ENCODE measurements around the gene ABCC8. TPM values are rescaled to one million over a fixed set of nuclear protein-coding genes. Genes with fewer than 3 reads are reported as not detected.
A peak's percentile ranks its signal among the peaks of the same experiment; 100 is the strongest.

ABCC8 gene
- total and polyA plus RNA-seq, 5 donors = 0.61 to 6.8 (median 3.7) TPM

DNA sequence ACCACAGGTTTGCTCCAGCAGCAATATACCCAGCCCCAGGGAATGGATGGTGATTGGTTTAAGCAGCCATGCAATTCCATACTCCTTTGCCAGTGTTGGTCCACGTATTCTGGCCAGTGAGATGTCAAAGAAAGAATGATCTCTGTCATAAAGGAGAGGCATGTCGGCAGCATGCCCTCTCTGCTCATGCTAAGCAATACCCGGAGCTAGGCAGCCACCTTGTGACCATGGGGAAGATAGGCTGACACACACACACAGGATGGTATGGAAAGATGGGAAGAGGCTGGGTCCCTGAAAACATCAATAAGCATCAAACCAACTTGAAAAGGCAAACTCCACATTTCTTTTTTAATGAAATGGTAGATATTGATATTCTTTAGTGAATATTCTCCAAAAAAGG, 5.1 kb downstream of the ABCC8 start:
- intact Hi-C loops (cut with DNase I) = no loop called here
- no peak overlapping the region for H3K27ac ChIP-seq (ENCODE audit: low read length)
- 80% methylated on average over 3 of the region's 3 CpGs for WGBS
- no peak for ATAC-seq
- no peaks in the 10 kb centered on the region for H3K27me3 ChIP-seq (ENCODE audit: control insufficient read depth, insufficient read depth)
- DNase-seq = no peak
- H3K9me3 ChIP-seq (ENCODE audit: control insufficient read depth, low read length) = no peaks in the 10 kb centered on the region
- H3K4me1 ChIP-seq (ENCODE audit: control insufficient read depth, insufficient read depth, low read length) = no peaks in the 10 kb centered on the region
- no peak overlapping the region for H3K4me3 ChIP-seq (ENCODE audit: low read length)

DNA sequence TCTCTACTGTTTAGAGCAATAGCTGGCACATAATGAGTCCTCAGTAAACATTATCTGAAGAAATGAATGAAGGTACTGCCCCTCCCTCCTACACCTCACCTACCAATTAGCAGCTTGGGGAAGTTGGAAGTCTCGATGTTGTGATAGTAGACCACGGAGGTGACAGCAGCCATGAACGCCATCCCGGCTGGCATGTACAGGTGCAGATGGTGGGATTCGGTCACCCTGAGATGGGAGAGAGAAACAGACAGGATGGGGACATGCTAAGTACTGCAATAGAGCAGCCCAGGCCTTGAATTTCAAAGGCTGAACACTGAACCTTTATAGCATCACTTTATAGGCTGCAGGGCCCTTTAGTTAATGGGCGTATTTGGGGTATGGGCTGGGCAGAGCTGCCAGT, 6.6 kb downstream of the ABCC8 start:
- no peak for ATAC-seq
- no peak overlapping the region for H3K4me3 ChIP-seq (ENCODE audit: low read length)
- intact Hi-C loops (cut with DNase I) = no loop called here
- no peaks in the 10 kb centered on the region for H3K9me3 ChIP-seq (ENCODE audit: control insufficient read depth, low read length)
- no peaks in the 10 kb centered on the region for H3K4me1 ChIP-seq (ENCODE audit: control insufficient read depth, insufficient read depth, low read length)
- H3K27ac ChIP-seq (ENCODE audit: low read length) = no peak overlapping the region
- no peak for DNase-seq
- WGBS = 92% methylated on average over 6 of the region's 6 CpGs
- no peaks in the 10 kb centered on the region for H3K27me3 ChIP-seq (ENCODE audit: control insufficient read depth, insufficient read depth)

GRCh38 chr11:17468122-17468521, 8.5 kb downstream of the ABCC8 start:
- intact Hi-C loops (cut with DNase I) = no loop called here

GRCh38 chr11:17463546-17464174, 13.0 kb downstream of the ABCC8 start:
- H3K27me3 ChIP-seq (ENCODE audit: control insufficient read depth, insufficient read depth) = no peaks in the 10 kb centered on the region
- intact Hi-C loops (cut with DNase I) = no loop called here
- no peak overlapping the region for H3K4me3 ChIP-seq (ENCODE audit: low read length)
- no peaks in the 10 kb centered on the region for H3K4me1 ChIP-seq (ENCODE audit: control insufficient read depth, insufficient read depth, low read length)
- ATAC-seq (no peak), DNase-seq (no peak)
- 80% methylated on average over 11 of the region's 11 CpGs for WGBS
- H3K9me3 ChIP-seq (ENCODE audit: control insufficient read depth, low read length) = no peaks in the 10 kb centered on the region
- no peak overlapping the region for H3K27ac ChIP-seq (ENCODE audit: low read length)

More at GRCh38 chr11:17468122-17468521, 8.5 kb downstream of the ABCC8 start:
- Histone ChIP-seq H3K27me3 (ENCODE audit: control insufficient read depth, insufficient read depth) (no peaks in the 10 kb centered on the region), H3K27ac (ENCODE audit: low read length) (no peak overlapping the region), H3K4me1 (ENCODE audit: control insufficient read depth, insufficient read depth, low read length) (no peaks in the 10 kb centered on the region), H3K4me3 (ENCODE audit: low read length) (no peak overlapping the region), H3K9me3 (ENCODE audit: control insufficient read depth, low read length) (no peaks in the 10 kb centered on the region)
- DNase-seq (no peak), ATAC-seq (peak in 1 of 2 donors; percentile 46)
- WGBS = 91% methylated on average over 4 of the region's 4 CpGs

GRCh38 chr11:17462940-17463339, 13.7 kb downstream of the ABCC8 start:
- Histone ChIP-seq H3K4me1 (ENCODE audit: control insufficient read depth, insufficient read depth, low read length) (no peaks in the 10 kb centered on the region), H3K27ac (ENCODE audit: low read length) (no peak overlapping the region), H3K27me3 (ENCODE audit: control insufficient read depth, insufficient read depth) (no peaks in the 10 kb centered on the region), H3K4me3 (ENCODE audit: low read length) (no peak overlapping the region), H3K9me3 (ENCODE audit: control insufficient read depth, low read length) (no peaks in the 10 kb centered on the region)
- DNase-seq (no peak), ATAC-seq (no peak)
- intact Hi-C loops (cut with DNase I) = no loop called here
- 66% methylated on average over 13 of the region's 13 CpGs for WGBS

- no peaks in the 10 kb centered on the region for H3K27me3 ChIP-seq (ENCODE audit: control insufficient read depth, insufficient read depth)
- intact Hi-C loops (cut with DNase I) = no loop called here
- no peaks in the 10 kb centered on the region for H3K4me1 ChIP-seq (ENCODE audit: control insufficient read depth, insufficient read depth, low read length)
- DNase-seq (no peak), ATAC-seq (no peak)
- H3K27ac ChIP-seq (ENCODE audit: low read length) = no peak overlapping the region
- no peak overlapping the region for H3K4me3 ChIP-seq (ENCODE audit: low read length)
- H3K9me3 ChIP-seq (ENCODE audit: control insufficient read depth, low read length) = no peaks in the 10 kb centered on the region
- WGBS = 91% methylated on average over 12 of the region's 12 CpGs
Measured at GRCh38 chr11:17460406-17460805, 16.2 kb downstream of the ABCC8 start.

DNA sequence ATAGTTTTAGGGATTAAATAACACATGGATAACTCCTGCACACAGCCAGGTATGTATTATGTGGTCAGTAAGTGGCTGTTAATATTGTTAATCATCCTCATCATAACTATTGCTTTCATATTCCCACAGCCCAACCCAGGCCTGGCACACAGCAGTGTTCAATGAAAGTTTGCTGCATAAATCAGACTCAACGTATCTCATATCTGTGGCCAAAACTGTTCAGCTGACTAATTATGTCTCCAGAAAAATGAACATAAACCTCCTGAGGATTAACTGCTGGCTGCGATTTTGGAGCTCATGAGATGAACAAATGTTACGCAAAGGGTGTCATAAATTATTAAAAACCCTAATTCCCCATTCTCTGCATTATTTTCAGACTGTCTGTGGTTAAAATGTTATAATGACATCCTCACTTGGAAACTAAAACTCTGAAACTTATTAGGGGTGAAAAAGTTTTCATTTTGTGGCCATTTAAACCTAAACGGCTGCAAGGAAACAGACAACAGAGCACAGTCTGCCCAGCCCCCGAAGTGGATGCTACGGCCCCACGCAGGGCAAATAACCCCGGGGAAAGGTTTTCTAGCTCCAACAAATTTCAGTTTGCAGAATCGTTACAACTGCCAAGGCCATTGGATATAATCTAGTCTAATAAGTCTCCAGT, 17.3 kb downstream of the ABCC8 start:
- Histone ChIP-seq H3K27me3 (ENCODE audit: control insufficient read depth, insufficient read depth) (no peaks in the 10 kb centered on the region), H3K4me3 (ENCODE audit: low read length) (no peak overlapping the region), H3K27ac (ENCODE audit: low read length) (no peak overlapping the region), H3K9me3 (ENCODE audit: control insufficient read depth, low read length) (no peaks in the 10 kb centered on the region), H3K4me1 (ENCODE audit: control insufficient read depth, insufficient read depth, low read length) (no peaks in the 10 kb centered on the region)
- WGBS = 58% methylated on average over 9 of the region's 9 CpGs
- intact Hi-C loops (cut with DNase I) = no loop called here
- DNase-seq (no peak), ATAC-seq (no peak)

DNA sequence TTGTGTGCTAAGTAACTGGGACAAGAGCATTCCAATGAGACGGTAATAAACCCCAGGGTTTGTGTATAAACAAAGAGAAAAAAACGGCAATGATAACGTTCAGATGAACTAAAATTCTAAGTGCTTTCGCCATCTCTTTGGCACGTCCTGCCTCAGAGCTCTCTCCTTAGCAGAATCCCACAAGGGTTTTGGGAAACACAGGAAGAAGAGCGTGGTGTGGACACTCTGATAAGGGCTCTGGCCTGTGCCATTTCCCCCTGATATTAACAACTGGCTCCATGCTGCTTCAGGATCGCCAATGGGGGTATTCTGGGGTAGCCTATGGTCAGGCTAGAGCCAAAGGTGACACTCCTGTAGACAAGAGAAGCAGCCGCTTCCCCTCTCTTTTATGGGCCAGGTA, 18.4 kb downstream of the ABCC8 start:
- ATAC-seq = no peak
- no peaks in the 10 kb centered on the region for H3K27me3 ChIP-seq (ENCODE audit: control insufficient read depth, insufficient read depth)
- 44% methylated on average over 8 of the region's 8 CpGs for WGBS
- H3K27ac ChIP-seq (ENCODE audit: low read length) = no peak overlapping the region
- no peaks in the 10 kb centered on the region for H3K9me3 ChIP-seq (ENCODE audit: control insufficient read depth, low read length)
- intact Hi-C loops (cut with DNase I) = no loop called here
- no peak for DNase-seq
- H3K4me3 ChIP-seq (ENCODE audit: low read length) = no peak overlapping the region
- H3K4me1 ChIP-seq (ENCODE audit: control insufficient read depth, insufficient read depth, low read length) = no peaks in the 10 kb centered on the region

- Histone ChIP-seq H3K27ac (ENCODE audit: low read length) (no peak overlapping the region), H3K4me1 (ENCODE audit: control insufficient read depth, insufficient read depth, low read length) (no peaks in the 10 kb centered on the region), H3K27me3 (ENCODE audit: control insufficient read depth, insufficient read depth) (no peaks in the 10 kb centered on the region), H3K9me3 (ENCODE audit: control insufficient read depth, low read length) (no peaks in the 10 kb centered on the region), H3K4me3 (ENCODE audit: low read length) (no peak overlapping the region)
- intact Hi-C loops (cut with DNase I) = no loop called here
- DNase-seq (no peak), ATAC-seq (peak in 1 of 2 donors; percentile 28)
- WGBS = 44% methylated on average over 8 of the region's 8 CpGs
Measured at GRCh38 chr11:17457396-17458173, 19.1 kb downstream of the ABCC8 start.

DNA sequence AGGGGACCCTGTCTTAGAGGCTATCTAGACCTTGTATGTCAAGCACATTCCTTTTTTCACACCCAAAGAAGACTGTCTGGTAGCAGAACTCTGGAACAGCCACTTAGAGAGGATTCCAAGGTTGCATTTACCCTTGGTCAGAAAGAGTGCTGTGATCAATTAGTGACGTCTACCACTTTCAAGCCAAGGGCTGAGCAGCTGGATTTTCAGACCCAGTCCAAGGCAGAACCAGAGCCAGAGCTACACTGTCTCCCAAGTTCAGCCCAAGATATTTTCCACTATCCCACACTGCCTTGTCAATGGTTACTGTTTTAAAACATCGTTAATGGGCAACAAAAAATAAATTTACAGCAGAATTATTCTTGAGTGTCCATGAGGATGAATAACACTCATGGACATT, 24.0 kb downstream of the ABCC8 start:
- no peak overlapping the region for H3K27ac ChIP-seq (ENCODE audit: low read length)
- H3K9me3 ChIP-seq (ENCODE audit: control insufficient read depth, low read length) = no peaks in the 10 kb centered on the region
- intact Hi-C loops (cut with DNase I) = no loop called here
- ATAC-seq (no peak), DNase-seq (no peak)
- H3K4me1 ChIP-seq (ENCODE audit: control insufficient read depth, insufficient read depth, low read length) = no peaks in the 10 kb centered on the region
- 79% methylated on average over 2 of the region's 2 CpGs for WGBS
- no peak overlapping the region for H3K4me3 ChIP-seq (ENCODE audit: low read length)
- H3K27me3 ChIP-seq (ENCODE audit: control insufficient read depth, insufficient read depth) = no peaks in the 10 kb centered on the region

GRCh38 chr11:17449158-17449557, 27.5 kb downstream of the ABCC8 start:
- Histone ChIP-seq H3K4me3 (ENCODE audit: low read length) (no peak overlapping the region), H3K27me3 (ENCODE audit: control insufficient read depth, insufficient read depth) (no peaks in the 10 kb centered on the region), H3K9me3 (ENCODE audit: control insufficient read depth, low read length) (no peaks in the 10 kb centered on the region), H3K27ac (ENCODE audit: low read length) (no peak overlapping the region), H3K4me1 (ENCODE audit: control insufficient read depth, insufficient read depth, low read length) (no peaks in the 10 kb centered on the region)
- WGBS = 87% methylated on average over 8 of the region's 8 CpGs
- DNase-seq (no peak), ATAC-seq (no peak)
- intact Hi-C loops (cut with DNase I) = no loop called here
